ENCODE data around the gene TNRC6B. TPM values are rescaled to one million over a fixed set of nuclear protein-coding genes. Genes with fewer than 3 reads are reported as not detected.
"Not testable (repeated sequence)": the region's sequence is repeated elsewhere in the genome, so short reads cannot be mapped to it uniquely, and the experiment has no call there.

TNRC6B gene
- total RNA-seq, 1 donor from 2014 or later: 38.2 TPM

- DNase-seq (ENCODE audit: extremely low read depth, low read depth, low spot score): peak; percentile 37
Measured at GRCh38 chr22:40346185-40347118, 168.7 kb downstream of the TNRC6B start, which contains the start of gene ADSL. Gene ADSL, plus strand, starts transcription at chr22:40346500. Its CDS starts 59 bp downstream, at chr22:40346559.

GRCh38 chr22:40347300-40347699, 169.6 kb downstream of the TNRC6B start:
- DNase-seq (ENCODE audit: extremely low read depth, low read depth, low spot score): no peak

- DNase-seq (ENCODE audit: extremely low read depth, low read depth, low spot score): no peak
Measured at GRCh38 chr22:40348025-40348658, 170.4 kb downstream of the TNRC6B start.

- no peak for DNase-seq (ENCODE audit: extremely low read depth, low read depth, low spot score)
Measured at GRCh38 chr22:40352763-40353162, 175.0 kb downstream of the TNRC6B start.

GRCh38 chr22:40361100-40361499, 183.4 kb downstream of the TNRC6B start:
- DNase-seq (ENCODE audit: extremely low read depth, low read depth, low spot score): no peak

GRCh38 chr22:40363059-40363458, 185.3 kb downstream of the TNRC6B start:
- no peak for DNase-seq (ENCODE audit: extremely low read depth, low read depth, low spot score)

- no peak for DNase-seq (ENCODE audit: extremely low read depth, low read depth, low spot score)
Measured at GRCh38 chr22:40364431-40364830, 186.7 kb downstream of the TNRC6B start.

- no peak for DNase-seq (ENCODE audit: extremely low read depth, low read depth, low spot score)
Measured at GRCh38 chr22:40366068-40366467, 188.3 kb downstream of the TNRC6B start.

- no peak for DNase-seq (ENCODE audit: extremely low read depth, low read depth, low spot score)
Measured at GRCh38 chr22:40367342-40367741, 189.6 kb downstream of the TNRC6B start.

- no peak for DNase-seq (ENCODE audit: extremely low read depth, low read depth, low spot score)
Measured at GRCh38 chr22:40368016-40368415, 190.3 kb downstream of the TNRC6B start.

GRCh38 chr22:40368836-40369235, 191.1 kb downstream of the TNRC6B start:
- DNase-seq (ENCODE audit: extremely low read depth, low read depth, low spot score): no peak

- DNase-seq (ENCODE audit: extremely low read depth, low read depth, low spot score): no peak
Measured at GRCh38 chr22:40374567-40374966, 196.8 kb downstream of the TNRC6B start.

- DNase-seq (ENCODE audit: extremely low read depth, low read depth, low spot score): no peak
Measured at GRCh38 chr22:40376149-40376548, 198.4 kb downstream of the TNRC6B start.

GRCh38 chr22:40377931-40378330, 200.2 kb downstream of the TNRC6B start:
- no peak for DNase-seq (ENCODE audit: extremely low read depth, low read depth, low spot score)

GRCh38 chr22:40378448-40378847, 200.7 kb downstream of the TNRC6B start:
- DNase-seq (ENCODE audit: extremely low read depth, low read depth, low spot score): not testable (repeated sequence)

- DNase-seq (ENCODE audit: extremely low read depth, low read depth, low spot score): no peak
Measured at GRCh38 chr22:40381461-40381860, 203.7 kb downstream of the TNRC6B start.

- DNase-seq (ENCODE audit: extremely low read depth, low read depth, low spot score): no peak
Measured at GRCh38 chr22:40383905-40384304, 206.2 kb downstream of the TNRC6B start.

- no peak for DNase-seq (ENCODE audit: extremely low read depth, low read depth, low spot score)
Measured at GRCh38 chr22:40385036-40385782, 207.5 kb downstream of the TNRC6B start.
